BLaER1 (cell line): Measurements from ENCODE around the gene PTGES3.
A peak's percentile ranks its signal among the peaks of the same experiment; 100 is the strongest.
"Not testable (repeated sequence)": the region's sequence is repeated elsewhere in the genome, so short reads cannot be mapped to it uniquely, and the experiment has no call there.

Experiments
- H3K27ac ChIP-seq: shearing (Covaris generic); formaldehyde crosslinking; 2 replicates; pipeline ENCODE4 v1.8.1; 2022
- H3K27me3 ChIP-seq: shearing (Covaris generic); formaldehyde crosslinking; 2 replicates; pipeline ENCODE4 v1.8.1; 2022
- H3K36me3 ChIP-seq: shearing (Covaris generic); formaldehyde crosslinking; 2 replicates; pipeline ENCODE4 v1.8.1; 2022
- H3K4me1 ChIP-seq: shearing (Covaris generic); formaldehyde crosslinking; 2 replicates; pipeline ENCODE4 v1.8.1; 2022
- H3K4me2 ChIP-seq: shearing (Covaris generic); formaldehyde crosslinking; 2 replicates; pipeline ENCODE4 v1.8.1; 2022
- H3K4me3 ChIP-seq: shearing (Covaris generic); formaldehyde crosslinking; 2 replicates; pipeline ENCODE4 v1.8.1; 2022
- H3K9ac ChIP-seq: shearing (Covaris generic); formaldehyde crosslinking; 2 replicates; pipeline ENCODE4 v1.8.1; 2022
- H3K9me3 ChIP-seq: shearing (Covaris generic); formaldehyde crosslinking; 2 replicates; pipeline ENCODE4 v1.8.1; 2022
- H4K20me1 ChIP-seq: shearing (Covaris generic); formaldehyde crosslinking; 2 replicates; pipeline ENCODE4 v1.8.1; 2022
- Cebpa-rat ChIP-seq: shearing (Covaris generic); IDR thresholded peaks from 2 replicates; pipeline ENCODE4 v1.8.1; 2022

The PTGES3 gene, protein sequence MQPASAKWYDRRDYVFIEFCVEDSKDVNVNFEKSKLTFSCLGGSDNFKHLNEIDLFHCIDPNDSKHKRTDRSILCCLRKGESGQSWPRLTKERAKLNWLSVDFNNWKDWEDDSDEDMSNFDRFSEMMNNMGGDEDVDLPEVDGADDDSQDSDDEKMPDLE

DNA sequence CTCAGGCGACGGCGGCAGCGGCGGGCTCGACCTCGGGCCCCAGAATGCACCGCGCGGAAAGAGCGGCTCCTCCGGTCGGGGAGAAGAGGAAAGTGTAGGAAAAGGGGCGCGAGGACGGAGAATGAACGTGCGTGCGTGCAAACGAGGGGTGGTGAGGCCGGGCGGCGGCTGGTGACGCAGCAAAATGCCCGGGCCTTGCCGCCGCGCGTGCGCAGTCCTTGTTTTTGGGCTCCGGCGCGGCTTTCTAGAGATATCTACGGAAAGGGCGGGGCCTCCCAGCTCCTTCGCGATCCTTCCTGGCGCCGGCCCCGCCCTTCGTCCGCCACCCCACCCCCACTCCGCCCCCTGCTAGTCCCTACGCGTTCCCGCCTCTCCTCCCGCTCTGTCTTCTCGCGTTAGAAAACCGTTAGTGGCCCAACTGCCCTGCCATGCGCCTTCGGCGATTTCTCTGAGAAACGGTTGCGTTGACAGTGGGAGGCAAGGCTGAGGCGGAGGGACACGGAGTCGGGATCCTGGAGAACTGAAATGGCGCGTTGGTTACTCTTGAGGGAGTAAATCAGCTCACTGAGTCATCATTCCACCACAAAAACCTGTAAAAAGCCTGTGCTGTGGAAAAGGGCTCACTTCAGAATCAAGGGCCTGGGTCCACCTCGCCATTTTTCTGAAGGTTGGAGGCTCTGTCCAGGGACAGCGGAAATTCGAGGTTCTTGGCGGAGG lies at the start of gene PTGES3:
Gene PTGES3 (minus strand): TSS at position 156 of the 717 bp plus-strand sequence. CDS start 285 bp downstream, outside the sequence.
- no peak for TF ChIP-seq Cebpa-rat
- H3K36me3 ChIP-seq, result peaks cover 2% of the 10 kb centered on the region; the same call in 1 of the 2 replicates
- peak within 1 kb of the TSS; percentile 99 for H3K27ac ChIP-seq
- no peaks in the 10 kb centered on the region for H3K27me3 ChIP-seq
- H3K4me1 ChIP-seq, result peaks cover 39% of the 10 kb centered on the region
- peak within 1 kb of the TSS; percentile 99 for H3K9ac ChIP-seq
- no peaks in the 10 kb centered on the region for H3K9me3 ChIP-seq
- peak within 1 kb of the TSS; percentile 94 for H3K4me2 ChIP-seq
- peak within 1 kb of the TSS; percentile 94 for H3K4me3 ChIP-seq
- H4K20me1 ChIP-seq, result peaks cover 41% of the 10 kb centered on the region

DNA sequence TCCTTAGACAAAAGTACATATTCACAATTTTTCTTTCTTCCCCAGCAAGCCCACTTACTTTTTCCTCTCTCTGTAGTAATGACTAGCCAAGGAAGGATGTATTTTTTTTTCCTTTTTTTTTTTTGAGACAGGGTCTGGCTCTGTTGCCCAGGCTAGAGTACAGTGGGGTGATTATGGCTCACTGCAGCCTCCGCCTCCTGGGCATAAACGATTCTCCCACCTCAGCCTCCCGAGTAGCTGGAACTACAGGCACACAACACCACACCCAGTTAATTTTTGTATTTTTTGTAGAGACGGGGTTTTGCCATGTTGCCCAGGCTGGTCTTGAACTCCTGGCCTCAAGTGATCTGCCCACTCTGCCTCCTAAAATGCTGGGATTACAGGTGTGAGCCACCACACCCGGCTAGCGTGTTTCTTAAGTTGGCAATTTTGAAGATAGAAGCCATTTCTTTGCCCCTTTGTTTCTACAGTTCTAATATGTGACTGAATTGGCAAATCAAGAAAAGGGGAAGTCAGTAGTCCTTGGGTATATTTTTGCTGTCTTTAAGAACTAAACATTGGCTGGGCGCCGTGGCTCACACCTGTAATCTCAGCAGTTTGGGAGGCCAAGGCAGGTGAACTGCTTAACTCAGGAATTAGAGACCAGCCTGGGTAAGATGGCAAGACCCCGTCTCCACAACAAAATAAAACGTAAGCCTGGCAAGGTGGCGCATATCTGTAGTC lies 40.2 kb upstream of the PTGES3 start:
- Histone ChIP-seq H3K4me2 (no peak overlapping the region), H3K27ac (no peak overlapping the region), H3K9me3 (no peaks in the 10 kb centered on the region), H3K4me3 (no peak overlapping the region), H4K20me1 (peaks cover 12% of the 10 kb centered on the region), H3K36me3 (peaks cover 69% of the 10 kb centered on the region), H3K9ac (no peak overlapping the region), H3K27me3 (no peaks in the 10 kb centered on the region), H3K4me1 (peaks cover 22% of the 10 kb centered on the region)
- TF ChIP-seq Cebpa-rat, result no peak

DNA sequence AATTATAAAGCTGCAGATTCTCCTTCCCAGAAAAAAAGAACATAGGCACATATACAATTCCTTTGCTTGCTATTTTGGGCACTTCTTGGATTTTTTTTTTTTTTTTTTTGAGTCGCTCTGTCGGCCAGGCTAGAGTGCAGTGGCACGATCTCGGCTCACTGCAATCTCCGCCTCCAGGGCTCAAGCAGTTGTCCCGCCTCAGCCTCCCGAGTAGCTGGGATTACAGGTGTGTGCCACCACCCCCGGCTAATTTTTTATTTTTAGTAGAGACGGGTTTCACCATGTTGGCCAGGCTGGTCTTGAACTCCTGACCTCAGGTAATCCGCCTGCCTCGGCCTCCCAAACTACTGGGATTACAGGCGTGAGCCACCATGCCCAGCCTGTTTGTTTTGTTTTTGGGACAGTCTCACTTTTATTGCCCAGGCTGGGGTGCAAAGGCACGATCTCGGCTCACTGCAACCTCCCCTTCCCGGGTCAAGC lies 38.2 kb upstream of the PTGES3 start:
- H3K4me1 ChIP-seq, result peaks cover 41% of the 10 kb centered on the region
- peak overlapping the region; percentile 99 for H3K9ac ChIP-seq
- H3K36me3 ChIP-seq, result peaks cover 65% of the 10 kb centered on the region
- peak overlapping the region; percentile 84 for H3K4me2 ChIP-seq
- not testable (repeated sequence) for H3K27me3 ChIP-seq, H3K9me3 ChIP-seq
- peaks cover 33% of the 10 kb centered on the region for H4K20me1 ChIP-seq
- H3K4me3 ChIP-seq, result peak overlapping the region; percentile 92
- peak overlapping the region; percentile 97 for H3K27ac ChIP-seq

DNA sequence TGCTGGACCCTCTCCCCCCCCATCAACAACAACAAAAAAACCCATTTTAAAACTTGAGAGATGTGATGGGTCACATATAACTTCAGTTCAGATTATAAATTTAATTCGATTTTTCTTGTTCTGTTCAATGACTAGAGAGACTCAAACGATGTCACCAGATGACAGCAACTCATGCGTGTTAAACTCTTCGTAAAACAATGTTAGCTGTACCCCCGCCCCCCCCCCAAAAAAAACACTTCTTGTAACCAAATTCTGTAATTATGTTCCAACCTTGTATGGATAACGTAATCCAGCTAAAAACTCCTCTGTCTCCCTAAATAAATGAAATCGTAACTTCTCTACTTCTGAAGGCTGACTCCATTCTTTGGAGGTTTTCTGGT lies 37.6 kb upstream of the PTGES3 start:
- Histone ChIP-seq H3K4me2 (peak overlapping the region; percentile 84), H3K9ac (peak overlapping the region; percentile 99), H3K9me3 (no peaks in the 10 kb centered on the region), H3K27me3 (no peaks in the 10 kb centered on the region), H4K20me1 (peaks cover 38% of the 10 kb centered on the region), H3K36me3 (peaks cover 65% of the 10 kb centered on the region), H3K27ac (peak overlapping the region; percentile 97), H3K4me1 (peaks cover 43% of the 10 kb centered on the region), H3K4me3 (peak overlapping the region; percentile 92)
- no peak for TF ChIP-seq Cebpa-rat

DNA sequence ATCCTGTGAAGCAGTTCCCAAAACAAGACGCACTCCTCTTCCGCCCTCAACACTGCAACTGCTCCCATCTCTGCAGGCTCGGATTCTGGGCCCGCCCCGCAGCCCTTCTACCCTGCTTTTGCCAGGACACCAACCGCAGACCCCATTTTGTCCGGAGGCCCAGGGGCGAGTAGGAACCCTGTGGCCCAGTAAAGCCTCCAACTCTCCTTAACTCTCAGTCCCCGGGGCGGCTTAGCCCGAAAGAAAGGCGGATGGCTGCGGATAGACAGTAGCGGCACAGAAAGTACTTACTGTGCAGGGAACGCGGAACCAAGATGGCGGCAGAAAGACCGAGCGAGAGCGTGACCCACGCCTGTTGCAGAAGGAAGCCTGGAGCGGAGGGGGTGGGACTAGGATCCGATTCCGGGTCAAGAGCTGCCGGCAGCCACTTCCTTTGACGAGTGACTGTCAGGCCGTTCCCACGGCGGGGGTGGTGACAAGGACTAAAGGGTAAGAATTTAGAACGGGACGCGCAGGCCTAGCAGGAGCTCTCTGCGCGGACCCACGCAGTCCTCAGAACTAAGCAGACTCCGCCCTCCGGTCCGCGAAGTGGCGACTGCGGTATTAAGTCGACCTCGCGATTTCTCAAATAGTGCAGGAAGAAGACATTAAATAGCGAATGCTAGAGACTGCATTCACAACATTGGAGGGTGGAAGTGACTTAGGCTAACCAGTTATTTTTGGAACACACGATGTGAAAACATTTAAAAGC lies 37.1 kb upstream of the PTGES3 start, which contains the start of gene NACA:
Gene NACA (minus strand): TSS at position 328 of the 751 bp plus-strand sequence. CDS start 778 bp downstream, outside the sequence.
- Histone ChIP-seq H3K4me2 (peak within 1 kb of the TSS; percentile 95), H4K20me1 (peaks cover 44% of the 10 kb centered on the region), H3K27me3 (no peaks in the 10 kb centered on the region), H3K9ac (peak within 1 kb of the TSS; percentile 99), H3K4me1 (peaks cover 48% of the 10 kb centered on the region), H3K9me3 (no peaks in the 10 kb centered on the region), H3K27ac (peak within 1 kb of the TSS; percentile 97), H3K4me3 (peak within 1 kb of the TSS; percentile 92), H3K36me3 (peaks cover 65% of the 10 kb centered on the region)
- TF ChIP-seq Cebpa-rat, result no peak

DNA sequence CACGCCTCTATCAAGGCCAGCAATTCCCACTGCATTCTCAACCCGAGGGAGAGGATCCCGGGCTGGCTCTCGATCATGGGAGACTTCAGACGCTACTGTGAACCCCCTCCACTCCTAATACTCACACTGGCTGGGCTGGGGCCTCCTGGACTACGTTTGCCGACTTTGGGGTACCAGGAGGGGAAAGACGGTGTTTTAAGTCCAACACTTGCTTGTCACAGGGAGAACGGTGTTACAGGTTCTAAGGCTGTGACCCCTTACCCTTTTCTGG lies 36.6 kb upstream of the PTGES3 start:
- Histone ChIP-seq H3K27ac (peak overlapping the region; percentile 97), H3K9ac (peak overlapping the region; percentile 99), H3K9me3 (no peaks in the 10 kb centered on the region), H3K27me3 (no peaks in the 10 kb centered on the region), H4K20me1 (peaks cover 49% of the 10 kb centered on the region), H3K4me3 (peak overlapping the region; percentile 92), H3K36me3 (peaks cover 65% of the 10 kb centered on the region), H3K4me2 (peak overlapping the region; percentile 95), H3K4me1 (peaks cover 53% of the 10 kb centered on the region)
- TF ChIP-seq Cebpa-rat, result no peak

DNA sequence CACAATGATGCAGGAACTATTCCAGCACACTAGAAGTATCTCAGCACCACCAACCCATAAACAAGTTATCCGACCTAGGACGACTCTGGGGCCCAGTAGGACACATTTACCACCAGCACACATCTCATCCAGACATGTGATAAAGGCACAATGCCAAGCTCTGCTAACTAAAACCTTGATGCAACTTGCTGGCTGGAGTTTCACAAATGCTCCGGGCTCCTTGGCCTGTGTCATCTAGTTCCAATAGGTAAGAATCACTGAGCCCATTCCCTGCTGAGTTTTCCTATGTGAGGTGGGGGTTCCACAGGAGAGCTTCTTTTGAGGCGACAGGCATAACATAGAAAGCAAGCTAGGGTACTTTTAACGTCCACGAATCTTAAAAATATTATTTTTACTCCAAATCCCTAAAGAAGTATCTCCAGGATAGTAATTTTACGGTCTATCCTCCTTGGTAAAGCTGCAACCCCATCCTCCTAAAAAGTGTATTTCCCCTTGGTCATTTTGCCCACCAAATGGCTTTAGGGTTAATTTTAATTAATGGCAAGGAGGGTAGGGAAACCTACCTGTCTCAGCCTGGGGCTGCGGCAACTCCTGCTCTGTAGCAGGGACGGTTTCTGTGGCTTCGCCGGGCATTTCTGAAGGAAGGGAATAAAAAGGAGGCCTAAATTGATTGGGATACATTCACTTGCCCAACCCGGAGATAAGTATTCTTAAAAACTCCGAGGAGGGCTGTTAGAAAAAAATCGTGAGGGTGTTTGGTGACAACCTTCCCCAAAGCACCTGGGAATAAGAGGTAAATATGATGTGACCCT lies 36.0 kb upstream of the PTGES3 start:
- no peaks in the 10 kb centered on the region for H3K27me3 ChIP-seq
- peak overlapping the region; percentile 97 for H3K27ac ChIP-seq
- peaks cover 54% of the 10 kb centered on the region for H4K20me1 ChIP-seq
- H3K4me2 ChIP-seq, result peak overlapping the region; percentile 95
- H3K36me3 ChIP-seq, result peaks cover 65% of the 10 kb centered on the region
- H3K9me3 ChIP-seq, result no peaks in the 10 kb centered on the region
- H3K9ac ChIP-seq, result peak overlapping the region; percentile 99
- TF ChIP-seq Cebpa-rat, result no peak
- peak overlapping the region; percentile 92 for H3K4me3 ChIP-seq
- H3K4me1 ChIP-seq, result peaks cover 59% of the 10 kb centered on the region

DNA sequence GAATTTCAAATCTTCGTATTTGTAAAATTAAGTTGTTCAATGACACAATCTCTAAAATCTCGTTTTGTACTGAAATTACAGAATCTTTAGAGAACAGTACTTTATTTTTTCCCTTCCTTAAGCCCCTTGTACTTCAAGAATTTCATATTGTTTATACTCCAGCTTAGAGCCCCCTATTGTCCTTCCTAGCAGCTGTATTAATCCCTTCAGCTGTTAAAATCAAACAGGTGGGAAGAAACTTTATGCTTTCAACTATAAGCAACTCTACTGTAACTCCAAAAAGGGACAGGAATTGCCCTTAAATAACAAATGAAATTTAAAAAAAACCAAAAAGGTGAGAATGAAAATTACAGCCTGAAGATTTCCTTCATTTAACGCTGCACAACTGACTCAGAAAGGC lies 35.3 kb upstream of the PTGES3 start:
- H3K36me3 ChIP-seq, result peaks cover 64% of the 10 kb centered on the region
- peak overlapping the region; percentile 92 for H3K4me3 ChIP-seq
- peak overlapping the region; percentile 97 for H3K27ac ChIP-seq
- no peaks in the 10 kb centered on the region for H3K27me3 ChIP-seq
- peak overlapping the region; percentile 95 for H3K4me2 ChIP-seq
- peak overlapping the region; percentile 99 for H3K9ac ChIP-seq
- TF ChIP-seq Cebpa-rat, result no peak
- peaks cover 66% of the 10 kb centered on the region for H3K4me1 ChIP-seq
- no peaks in the 10 kb centered on the region for H3K9me3 ChIP-seq
- H4K20me1 ChIP-seq, result peaks cover 62% of the 10 kb centered on the region

DNA sequence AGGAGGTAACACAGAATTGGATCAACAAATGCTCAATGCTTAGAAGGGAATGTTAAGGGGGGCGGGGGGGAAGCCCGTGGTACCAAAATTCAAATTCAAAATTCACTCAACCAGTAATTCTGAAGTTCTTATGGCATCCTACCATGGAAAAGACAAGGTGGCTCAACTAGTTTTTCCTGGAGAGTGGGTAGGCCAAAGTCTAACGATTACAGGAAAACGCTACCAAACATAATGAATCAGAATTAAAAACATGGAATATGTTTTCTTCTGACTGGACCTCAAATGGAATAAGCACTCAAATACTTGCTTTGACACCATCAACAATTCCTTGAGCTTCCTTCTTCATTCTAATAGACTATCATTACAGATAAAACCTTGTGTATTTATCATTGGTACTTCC lies 34.7 kb upstream of the PTGES3 start:
- Histone ChIP-seq H3K36me3 (peaks cover 60% of the 10 kb centered on the region), H3K4me2 (peak overlapping the region; percentile 95), H3K9ac (peak overlapping the region; percentile 99), H3K27ac (peak overlapping the region; percentile 58; the same call in 1 of the 2 replicates), H3K27me3 (no peaks in the 10 kb centered on the region), H3K4me1 (peaks cover 70% of the 10 kb centered on the region), H3K9me3 (no peaks in the 10 kb centered on the region), H3K4me3 (peak overlapping the region; percentile 92), H4K20me1 (peaks cover 67% of the 10 kb centered on the region)
- no peak for TF ChIP-seq Cebpa-rat
